Osteocyte (in vitro differentiated cells): Measurements from ENCODE around the gene SBF2. TPM values are rescaled to one million over a fixed set of nuclear protein-coding genes. Genes with fewer than 3 reads are reported as not detected.

Experiments
- DNase-seq: peaks from one replicate; pipeline ENCODE4 v3.0.0; 2021; ENCODE audit warnings: mixed read lengths; ENCODE audit not compliant: unreplicated experiment; ENCODE audit errors: extremely low spot score
- H3K27ac Mint-ChIP-seq: one replicate; pipeline ENCODE4 v1.8.0; 2021; ENCODE audit warnings: mild to moderate bottlenecking, mixed read lengths; ENCODE audit not compliant: unreplicated experiment
- H3K27me3 Mint-ChIP-seq: one replicate; pipeline ENCODE4 v1.8.0; 2021; ENCODE audit warnings: mixed read lengths; ENCODE audit not compliant: unreplicated experiment
- H3K36me3 Mint-ChIP-seq: one replicate; pipeline ENCODE4 v1.8.0; 2021; ENCODE audit warnings: mixed read lengths; ENCODE audit not compliant: unreplicated experiment
- H3K4me1 Mint-ChIP-seq: one replicate; pipeline ENCODE4 v1.8.0; 2021; ENCODE audit warnings: mixed read lengths; ENCODE audit not compliant: unreplicated experiment
- H3K4me3 Mint-ChIP-seq: one replicate; pipeline ENCODE4 v1.8.0; 2021; ENCODE audit warnings: mild to moderate bottlenecking, moderate library complexity, mixed read lengths; ENCODE audit not compliant: unreplicated experiment
- H3K9me3 Mint-ChIP-seq: one replicate; pipeline ENCODE4 v1.8.0; 2021; ENCODE audit warnings: mixed read lengths; ENCODE audit not compliant: unreplicated experiment
- CTCF ChIP-seq: fragments of 200-600 bp; sonication (generic); IDR thresholded peaks from 2 replicates; pipeline ENCODE4 v1.5.0; 2021; ENCODE audit warnings: antibody characterized with exemption, mild to moderate bottlenecking, moderate library complexity
- total RNA-seq: library from RNA; stranded (reverse); gene quantifications from 2 replicates; pipeline ENCODE4 v1.2.1, GENCODE V29; 2021

The SBF2 gene
- total RNA-seq, 1 donor from 2014 or later: 65.2 TPM

- Mint-ChIP-seq H3K27me3 (no peaks in the 10 kb centered on the region), H3K27ac (no peak overlapping the region), H3K9me3 (no peaks in the 10 kb centered on the region), H3K4me3 (no peak overlapping the region), H3K4me1 (peaks cover 36% of the 10 kb centered on the region), H3K36me3 (peaks cover 4% of the 10 kb centered on the region)
- DNase-seq: no peak
- no peak for TF ChIP-seq CTCF
Measured at GRCh38 chr11:10288881-10289764, 4.9 kb downstream of the SBF2 start.

GRCh38 chr11:10287766-10288715, 6.0 kb downstream of the SBF2 start:
- no peak for TF ChIP-seq CTCF
- H3K27ac Mint-ChIP-seq: no peak overlapping the region
- H3K4me1 Mint-ChIP-seq: peaks cover 34% of the 10 kb centered on the region

GRCh38 chr11:10287140-10287539, 6.9 kb downstream of the SBF2 start:
- TF ChIP-seq CTCF: no peak
- H3K4me1 Mint-ChIP-seq: peaks cover 25% of the 10 kb centered on the region
- no peak for DNase-seq
- H3K36me3 Mint-ChIP-seq: peaks cover 4% of the 10 kb centered on the region
- no peak overlapping the region for H3K4me3 Mint-ChIP-seq
- no peaks in the 10 kb centered on the region for H3K9me3 Mint-ChIP-seq
- no peak overlapping the region for H3K27ac Mint-ChIP-seq
- H3K27me3 Mint-ChIP-seq: no peaks in the 10 kb centered on the region

More at GRCh38 chr11:10287766-10288715, 6.0 kb downstream of the SBF2 start:
- no peak for DNase-seq
- Mint-ChIP-seq H3K27me3 (no peaks in the 10 kb centered on the region), H3K4me3 (no peak overlapping the region), H3K9me3 (no peaks in the 10 kb centered on the region), H3K36me3 (peaks cover 4% of the 10 kb centered on the region)

- H3K9me3 Mint-ChIP-seq: no peaks in the 10 kb centered on the region
- no peak overlapping the region for H3K4me3 Mint-ChIP-seq
- H3K36me3 Mint-ChIP-seq: peaks cover 4% of the 10 kb centered on the region
- no peak overlapping the region for H3K27ac Mint-ChIP-seq
- DNase-seq: no peak
- TF ChIP-seq CTCF: no peak
- peaks cover 17% of the 10 kb centered on the region for H3K4me1 Mint-ChIP-seq
- H3K27me3 Mint-ChIP-seq: no peaks in the 10 kb centered on the region
Measured at GRCh38 chr11:10285148-10285802, 8.7 kb downstream of the SBF2 start.
